Fibroblast of villous mesenchyme (primary cell): ENCODE measurements around the gene HBP1. TPM values are rescaled to one million over a fixed set of nuclear protein-coding genes. Genes with fewer than 3 reads are reported as not detected.

ENCODE experiments used
- DNase-seq: peaks from one replicate; pipeline ENCODE4 v3.0.0-alpha.2; 2010; ENCODE audit warnings: low read depth
- H3K4me3 ChIP-seq: 2 replicates; pipeline ENCODE4 v1.5.1; 2011; ENCODE audit warnings: low read depth, mild to moderate bottlenecking, low read length
- CTCF ChIP-seq: IDR thresholded peaks from 2 replicates; pipeline ENCODE4 v1.5.1; 2012; ENCODE audit warnings: low read depth, mild to moderate bottlenecking, low read length; ENCODE audit not compliant: insufficient read depth
- total RNA-seq: library from RNA; depleted of rRNA; stranded (reverse); fragments of >200 nt; gene quantifications from 2 replicates; pipeline ENCODE4 v1.2.3, GENCODE V29; 2012

Gene HBP1
- total RNA-seq: 53.1 and 66.9 TPM in 2 replicates

GRCh38 chr7:107168233-107169119, at the start of gene HBP1:
Gene HBP1, plus strand, starts transcription at chr7:107169003. Its CDS starts 10,891 bp downstream, at chr7:107179894.
- peak; percentile 100 for DNase-seq
- peak within 1 kb of the TSS; percentile 84 for H3K4me3 ChIP-seq
- no peak for TF ChIP-seq CTCF

GRCh38 chr7:107119376-107120105, 49.3 kb upstream of the HBP1 start:
- no peak overlapping the region for H3K4me3 ChIP-seq
- DNase-seq: no peak
- no peak for TF ChIP-seq CTCF

GRCh38 chr7:107122486-107122911, 46.3 kb upstream of the HBP1 start:
- H3K4me3 ChIP-seq: no peak overlapping the region
- TF ChIP-seq CTCF: no peak
- peak; percentile 90 for DNase-seq

- no peak for TF ChIP-seq CTCF
- no peak for DNase-seq
- no peak overlapping the region for H3K4me3 ChIP-seq
Measured at GRCh38 chr7:107123392-107123791, 45.4 kb upstream of the HBP1 start.

- H3K4me3 ChIP-seq: no peak overlapping the region
- no peak for DNase-seq
- no peak for TF ChIP-seq CTCF
Measured at GRCh38 chr7:107125475-107125874, 43.3 kb upstream of the HBP1 start.

GRCh38 chr7:107128217-107128616, 40.6 kb upstream of the HBP1 start:
- DNase-seq: no peak
- TF ChIP-seq CTCF: no peak
- H3K4me3 ChIP-seq: no peak overlapping the region
